ENCODE measurements around the gene MIA2. TPM values are rescaled to one million over a fixed set of nuclear protein-coding genes. Genes with fewer than 3 reads are reported as not detected.
"Not testable (repeated sequence)": the region's sequence is repeated elsewhere in the genome, so short reads cannot be mapped to it uniquely, and the experiment has no call there.

MIA2 gene
- total and polyA plus RNA-seq, 2 experiments from 2014 or later = 9.5 to 10.9 TPM

- no peak for TF ChIP-seq REST (IDR thresholded peaks at IDR 0.05; ENCODE audit: unreplicated experiment)
- no peak for TF ChIP-seq JUNB (IDR thresholded peaks at IDR 0.05; ENCODE audit: unreplicated experiment)
- no peak for TF ChIP-seq CREB1 (CRISPR knock-in tag; IDR thresholded peaks at IDR 0.05; ENCODE audit: low read depth)
These were observed 126.6 kb downstream of the MIA2 start (continued) for GRCh38 chr14:39360316-39360715.

- not testable (repeated sequence) for H3K9me2 ChIP-seq (ENCODE audit: insufficient read depth); H3K4me2 ChIP-seq; H3F3A ChIP-seq (replicated peaks; ENCODE audit: low read depth); H4K20me1 ChIP-seq (replicated peaks; ENCODE audit: insufficient read depth); H3K27me3 ChIP-seq (ENCODE audit: insufficient read depth); H2AFZ ChIP-seq; H3K27ac Mint-ChIP-seq; H3K36me3 ChIP-seq (ENCODE audit: insufficient read depth); H3K4me1 ChIP-seq (ENCODE audit: insufficient read depth); H3K4me1 Mint-ChIP-seq; H3K79me2 ChIP-seq (replicated peaks; ENCODE audit: insufficient read depth); H3K4me3 ChIP-seq; H3K27me3 Mint-ChIP-seq (ENCODE audit: insufficient read depth, low read depth, poor library complexity); H3K4me3 Mint-ChIP-seq; H3K27ac ChIP-seq (ENCODE audit: low read depth); ATAC-seq; DNase-seq (ENCODE audit: low spot score)
- H3K9me3 Mint-ChIP-seq = peaks cover 39% of the 10 kb centered on the region
- peaks cover 56% of the 10 kb centered on the region for H3K36me3 Mint-ChIP-seq (ENCODE audit: low read depth)
These were observed 127.8 kb downstream of the MIA2 start for GRCh38 chr14:39361556-39361955.

GRCh38 chr14:39364509-39364908 is 130.8 kb downstream of the MIA2 start:
- H3K9me3 Mint-ChIP-seq = peaks cover 21% of the 10 kb centered on the region
- DNase-seq (ENCODE audit: low spot score) (no peak), ATAC-seq (no peak)
- Histone ChIP-seq H3K9me2 (ENCODE audit: insufficient read depth) (no peaks in the 10 kb centered on the region), H3K4me2 (no peak overlapping the region), H2AFZ (no peak overlapping the region), H3K4me1 (ENCODE audit: insufficient read depth) (peaks cover 14% of the 10 kb centered on the region), H3K27me3 (ENCODE audit: insufficient read depth) (no peaks in the 10 kb centered on the region), H3K27ac (ENCODE audit: low read depth) (no peak overlapping the region), H3K79me2 (replicated peaks; ENCODE audit: insufficient read depth) (no peaks in the 10 kb centered on the region), H3K36me3 (ENCODE audit: insufficient read depth) (peaks cover 4% of the 10 kb centered on the region; the same call in 1 of the 2 replicates), H3K4me3 (no peak overlapping the region), H4K20me1 (replicated peaks; ENCODE audit: insufficient read depth) (no peaks in the 10 kb centered on the region), H3F3A (replicated peaks; ENCODE audit: low read depth) (no peaks in the 10 kb centered on the region)
- H3K4me3 Mint-ChIP-seq = no peak overlapping the region
- peaks cover 30% of the 10 kb centered on the region for H3K36me3 Mint-ChIP-seq (ENCODE audit: low read depth)
- H3K27ac Mint-ChIP-seq = no peak overlapping the region
- TF ChIP-seq EZH2phosphoT487 (IDR thresholded peaks at IDR 0.05; ENCODE audit: unreplicated experiment) = no peak
- no peak for TF ChIP-seq CREB1 (CRISPR knock-in tag; IDR thresholded peaks at IDR 0.05; ENCODE audit: low read depth)
- TF ChIP-seq EZH2 (IDR thresholded peaks at IDR 0.05; ENCODE audit: low read depth, unreplicated experiment) = no peak
- peaks cover 34% of the 10 kb centered on the region for H3K4me1 Mint-ChIP-seq
- H3K27me3 Mint-ChIP-seq (ENCODE audit: insufficient read depth, low read depth, poor library complexity) = peaks cover 7% of the 10 kb centered on the region

GRCh38 chr14:39365354-39365753 is 131.6 kb downstream of the MIA2 start:
- Mint-ChIP-seq H3K4me3 (no peak overlapping the region), H3K27me3 (ENCODE audit: insufficient read depth, low read depth, poor library complexity) (peaks cover 5% of the 10 kb centered on the region), H3K27ac (no peak overlapping the region), H3K36me3 (ENCODE audit: low read depth) (peaks cover 21% of the 10 kb centered on the region), H3K9me3 (peaks cover 13% of the 10 kb centered on the region), H3K4me1 (peaks cover 37% of the 10 kb centered on the region)
- Histone ChIP-seq H3K27ac (ENCODE audit: low read depth) (no peak overlapping the region), H3K9me2 (ENCODE audit: insufficient read depth) (no peaks in the 10 kb centered on the region), H3K4me2 (no peak overlapping the region), H2AFZ (no peak overlapping the region), H3K79me2 (replicated peaks; ENCODE audit: insufficient read depth) (no peaks in the 10 kb centered on the region), H3K4me1 (ENCODE audit: insufficient read depth) (peaks cover 15% of the 10 kb centered on the region), H4K20me1 (replicated peaks; ENCODE audit: insufficient read depth) (no peaks in the 10 kb centered on the region), H3K36me3 (ENCODE audit: insufficient read depth) (no peaks in the 10 kb centered on the region), H3F3A (replicated peaks; ENCODE audit: low read depth) (no peaks in the 10 kb centered on the region), H3K4me3 (no peak overlapping the region), H3K27me3 (ENCODE audit: insufficient read depth) (no peaks in the 10 kb centered on the region)
- no peak for DNase-seq (ENCODE audit: low spot score)
- no peak for ATAC-seq
- no peak for TF ChIP-seq ZNF462 (CRISPR knock-in tag; IDR thresholded peaks at IDR 0.05)
